Right hindlimb (tissue), 1 donor: ENCODE measurements around the gene ULK4.
A peak's percentile ranks its signal among the peaks of the same experiment; 100 is the strongest.

Experiments used
- DNase-seq: peaks from one replicate; pipeline ENCODE4 v3.0.0-alpha.2; 2018

ULK4 gene

GRCh38 chr3:41418961-41419691 is 542.8 kb downstream of the ULK4 start:
- no peak for DNase-seq

GRCh38 chr3:41417574-41417973 is 544.3 kb downstream of the ULK4 start:
- no peak for DNase-seq

- no peak for DNase-seq
These were observed 550.8 kb downstream of the ULK4 start for GRCh38 chr3:41411065-41411464.

- DNase-seq: no peak
These were observed 556.4 kb downstream of the ULK4 start for GRCh38 chr3:41405466-41405865.

GRCh38 chr3:41404582-41404981 is 557.3 kb downstream of the ULK4 start:
- no peak for DNase-seq

- no peak for DNase-seq
These were observed 567.0 kb downstream of the ULK4 start for GRCh38 chr3:41394896-41395295.

- peak; percentile 31 for DNase-seq
These were observed 591.0 kb downstream of the ULK4 start for GRCh38 chr3:41370765-41371535.

- no peak for DNase-seq
These were observed 591.6 kb downstream of the ULK4 start for GRCh38 chr3:41370307-41370706.

GRCh38 chr3:41369838-41370237 is 592.1 kb downstream of the ULK4 start:
- no peak for DNase-seq

- no peak for DNase-seq
These were observed 595.9 kb downstream of the ULK4 start for GRCh38 chr3:41365973-41366372.

GRCh38 chr3:41364736-41365135 is 597.2 kb downstream of the ULK4 start:
- no peak for DNase-seq

GRCh38 chr3:41363830-41364523 is 597.9 kb downstream of the ULK4 start:
- no peak for DNase-seq

- DNase-seq: no peak
These were observed 599.0 kb downstream of the ULK4 start for GRCh38 chr3:41362638-41363559.

GRCh38 chr3:41357271-41357670 is 604.6 kb downstream of the ULK4 start:
- no peak for DNase-seq

GRCh38 chr3:41356775-41357174 is 605.1 kb downstream of the ULK4 start:
- no peak for DNase-seq

- DNase-seq: no peak
These were observed 609.4 kb downstream of the ULK4 start for GRCh38 chr3:41352510-41352909.

GRCh38 chr3:41350441-41350840 is 611.5 kb downstream of the ULK4 start:
- no peak for DNase-seq

- DNase-seq: no peak
These were observed 613.5 kb downstream of the ULK4 start for GRCh38 chr3:41348401-41348800.

- DNase-seq: no peak
These were observed 615.1 kb downstream of the ULK4 start for GRCh38 chr3:41346698-41347270.

GRCh38 chr3:41345788-41346187 is 616.1 kb downstream of the ULK4 start:
- no peak for DNase-seq

- DNase-seq: no peak
These were observed 622.1 kb downstream of the ULK4 start for GRCh38 chr3:41339758-41340157.

- DNase-seq: no peak
These were observed 623.6 kb downstream of the ULK4 start for GRCh38 chr3:41338276-41338675.
